Mesenteric fat pad (tissue), 1 donor: ENCODE data around the gene NXPH3. TPM values are rescaled to one million over a fixed set of nuclear protein-coding genes. Genes with fewer than 3 reads are reported as not detected.
"Not testable (repeated sequence)": the region's sequence is repeated elsewhere in the genome, so short reads cannot be mapped to it uniquely, and the experiment has no call there.

Experiments used
- DNase-seq: peaks from one replicate; pipeline ENCODE4 v3.0.0-alpha.2; 2020; ENCODE audit warnings: low spot score
- total RNA-seq: library from RNA; stranded (reverse); fragmentation: NEBNext Ultra II Directional; extraction: Animal tissue kit (Norgen Biotek cat#: 25700); gene quantifications from one replicate; pipeline ENCODE4 v1.2.1, GENCODE V29; 2021
- donor health status: DM: yes; HTN: yes; CAD: no.

Gene NXPH3
- total RNA-seq, 1 donor from 2014 or later: 3.8 TPM

GRCh38 chr17:49553676-49554335, 21.9 kb upstream of the NXPH3 start:
- DNase-seq: peak; percentile 24

DNA sequence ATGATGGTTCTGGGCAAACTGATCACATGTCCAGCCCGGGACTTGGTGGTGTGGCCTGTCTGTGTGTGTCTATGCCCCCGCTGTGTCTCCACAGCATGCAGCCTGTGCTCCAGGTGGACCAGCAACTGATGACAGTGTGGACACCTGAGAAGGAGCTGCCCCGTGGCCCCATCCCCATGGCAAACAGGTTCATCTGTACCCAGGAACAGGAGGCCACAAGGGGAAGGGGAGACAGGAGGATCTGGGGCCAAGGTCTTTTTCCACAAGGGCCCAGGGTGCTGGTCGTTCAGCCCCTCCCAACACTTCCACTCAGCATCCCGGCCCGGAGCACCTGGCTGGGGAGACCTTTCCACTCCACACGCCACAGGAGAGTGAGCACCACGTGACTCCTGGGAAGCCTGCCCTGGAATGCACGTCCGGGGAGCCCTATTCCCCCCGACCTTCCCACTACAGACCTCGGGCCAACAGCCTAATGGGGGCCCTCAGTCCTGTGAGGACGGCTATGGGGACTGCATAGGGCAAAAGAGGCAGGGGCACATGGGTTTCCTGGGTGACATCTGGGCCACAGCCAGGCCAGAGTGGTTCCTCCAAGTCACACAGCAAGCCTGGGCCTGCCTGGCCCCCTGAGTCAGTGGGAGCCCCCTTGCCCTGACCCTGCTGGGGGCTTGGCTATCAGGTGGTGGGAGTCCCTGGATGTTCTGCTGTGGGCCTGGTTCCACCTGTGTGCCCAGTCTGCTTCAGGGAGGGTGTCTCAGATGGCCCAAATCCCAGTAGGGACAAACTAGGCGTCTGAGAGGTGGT, 20.8 kb upstream of the NXPH3 start:
- peak; percentile 84 for DNase-seq

DNA sequence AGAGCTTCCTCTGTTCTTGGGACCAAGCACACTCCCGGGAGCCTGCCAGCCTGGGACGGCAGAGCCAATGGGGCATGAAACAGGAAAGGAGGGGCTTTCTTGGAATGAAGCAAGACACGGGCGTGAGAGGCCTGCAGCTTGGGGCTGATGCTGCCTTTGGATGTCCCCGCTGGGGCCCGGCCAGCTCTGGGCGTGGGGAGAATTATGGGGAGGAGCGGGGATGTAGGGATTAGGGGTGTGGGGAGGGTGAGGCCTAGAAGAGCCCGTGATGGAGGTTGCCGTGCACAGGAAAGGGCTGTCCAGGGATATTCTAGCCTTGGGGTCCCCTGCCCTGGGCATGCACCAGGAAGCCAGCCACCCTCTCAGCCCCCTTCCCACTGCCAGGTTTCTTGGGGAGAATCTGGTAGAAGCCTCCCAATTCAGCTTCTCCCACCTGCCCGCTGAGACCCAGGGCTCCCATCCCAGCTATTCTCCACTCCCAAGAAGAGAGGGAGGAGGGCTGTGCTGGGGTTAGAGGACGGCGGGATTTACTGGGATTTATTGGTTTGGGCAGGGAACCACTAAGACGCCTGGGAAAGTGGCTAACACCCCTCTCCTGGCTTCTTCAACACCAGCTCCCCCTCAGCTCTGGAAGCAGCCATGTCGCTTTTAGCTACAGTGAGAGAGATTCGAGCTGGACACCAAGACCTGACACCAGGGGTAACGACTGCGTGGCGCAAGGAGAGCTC, 20.0 kb upstream of the NXPH3 start:
- peak; percentile 78 for DNase-seq

DNA sequence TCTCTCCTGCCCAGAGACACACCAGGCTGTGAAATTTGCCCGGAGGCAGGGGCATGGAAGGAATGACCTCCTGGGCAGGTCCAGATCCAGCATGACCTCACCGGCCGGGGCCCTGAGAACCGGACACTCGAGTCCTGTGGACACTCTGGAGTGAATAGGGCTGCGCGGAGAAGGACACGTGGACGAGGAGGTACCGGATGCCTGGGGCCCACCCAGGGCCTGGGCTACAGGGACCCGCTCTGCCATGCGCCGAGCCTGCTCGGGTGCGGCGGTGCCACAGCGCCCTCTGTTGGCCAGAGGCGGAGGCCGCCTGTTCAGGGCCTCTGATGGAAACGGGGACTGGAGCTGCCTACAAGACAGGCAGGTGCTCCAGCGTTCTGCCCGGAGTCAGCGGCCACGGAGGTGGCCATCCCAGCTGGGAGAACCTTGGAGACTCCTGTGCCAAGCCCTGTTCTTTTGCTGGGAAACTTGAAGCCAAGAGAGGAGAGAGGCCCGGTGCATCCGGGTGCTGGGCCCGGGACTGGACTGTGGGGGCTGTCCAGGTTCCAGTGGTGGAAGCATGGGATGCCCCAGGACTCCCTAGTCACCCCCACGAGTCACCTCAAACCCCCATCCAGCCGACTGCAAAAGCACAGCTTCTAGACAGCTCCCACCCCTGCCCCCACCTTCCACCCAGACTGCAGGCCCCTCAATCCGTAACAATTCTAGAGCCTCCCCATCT, 19.3 kb upstream of the NXPH3 start:
- peak; percentile 92 for DNase-seq

DNA sequence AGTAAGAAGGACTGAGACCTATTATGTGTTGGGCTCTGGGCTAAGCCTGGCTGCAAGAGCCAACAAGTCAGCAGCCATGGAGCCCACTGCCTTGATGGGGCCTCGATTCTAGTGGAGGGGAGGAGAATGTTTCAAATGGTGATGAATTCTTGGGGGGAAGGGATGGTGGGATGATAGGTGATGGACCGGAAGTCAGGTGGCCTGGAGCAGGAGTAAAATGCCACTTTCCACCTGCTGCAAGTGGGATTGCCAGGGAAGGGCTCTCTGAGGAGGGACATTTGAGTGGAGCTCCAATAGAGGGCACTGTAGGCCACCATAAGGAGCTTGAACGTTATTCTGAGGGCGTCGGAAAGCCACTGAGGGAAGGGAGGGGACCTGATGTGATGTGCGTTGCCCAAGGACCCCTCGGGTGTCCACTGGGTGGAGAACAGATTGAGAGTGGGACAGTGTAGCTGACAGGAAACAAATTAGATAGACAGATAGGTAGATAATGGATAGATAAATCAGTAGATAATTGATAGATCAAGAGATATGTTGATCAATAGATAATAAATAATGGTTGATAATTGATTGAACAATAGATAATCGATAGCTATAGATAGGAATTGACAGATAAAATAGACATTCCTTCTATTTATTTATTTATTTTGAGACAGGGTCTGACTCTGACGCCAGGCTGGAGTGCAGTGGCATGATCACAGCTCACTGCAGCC, 18.2 kb upstream of the NXPH3 start:
- peak; percentile 43 for DNase-seq

- DNase-seq: no peak
Measured at GRCh38 chr17:49564638-49565037, 11.0 kb upstream of the NXPH3 start.

DNA sequence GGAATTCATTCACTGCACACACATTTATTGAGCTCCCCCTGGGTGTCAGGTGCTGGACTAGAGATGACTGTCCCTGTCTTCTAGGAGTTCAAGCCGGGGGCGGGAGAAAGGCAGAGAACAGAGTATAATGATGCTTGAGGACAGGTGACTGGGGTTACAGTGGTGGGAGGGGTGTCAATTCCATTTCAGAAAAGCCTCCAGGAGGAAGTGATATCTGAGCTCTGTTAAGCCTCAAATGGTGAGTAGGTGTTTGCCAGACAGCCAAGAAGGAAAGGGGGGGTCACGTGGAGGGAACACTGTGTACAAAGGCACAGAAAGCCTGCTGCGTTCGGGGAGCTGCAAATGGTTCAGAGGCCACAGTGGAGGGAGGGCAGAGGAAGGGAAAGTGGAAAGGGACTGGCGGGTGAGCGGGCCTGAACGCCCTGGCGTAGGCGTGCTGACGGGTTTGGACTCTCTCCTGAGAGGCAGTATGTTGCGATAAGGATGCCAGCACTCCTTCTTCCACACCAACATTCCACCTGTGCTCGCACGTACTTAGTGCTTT, 9.7 kb upstream of the NXPH3 start:
- no peak for DNase-seq

GRCh38 chr17:49566668-49567071, 9.0 kb upstream of the NXPH3 start:
- DNase-seq: no peak

DNA sequence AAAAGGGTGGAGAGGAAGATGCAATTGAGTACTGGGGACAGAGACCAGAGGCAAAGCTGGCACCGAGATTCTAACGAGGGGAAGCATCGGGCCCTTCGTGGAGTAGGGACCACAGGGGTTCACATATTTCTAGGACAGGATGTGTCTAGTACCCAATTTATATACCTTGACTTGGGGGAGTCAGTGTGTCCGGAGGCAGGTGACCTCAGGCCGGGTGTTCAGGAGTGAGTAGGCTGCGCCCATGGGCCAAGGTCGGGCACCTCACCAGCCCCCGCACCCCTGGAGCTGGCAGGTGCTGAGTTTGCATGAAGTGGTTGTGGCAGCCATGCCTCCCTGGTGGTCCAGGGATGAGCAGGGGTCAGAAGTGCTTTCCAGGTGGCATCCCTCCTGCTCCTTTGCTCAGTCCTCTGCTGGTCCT, 8.6 kb upstream of the NXPH3 start:
- no peak for DNase-seq

DNA sequence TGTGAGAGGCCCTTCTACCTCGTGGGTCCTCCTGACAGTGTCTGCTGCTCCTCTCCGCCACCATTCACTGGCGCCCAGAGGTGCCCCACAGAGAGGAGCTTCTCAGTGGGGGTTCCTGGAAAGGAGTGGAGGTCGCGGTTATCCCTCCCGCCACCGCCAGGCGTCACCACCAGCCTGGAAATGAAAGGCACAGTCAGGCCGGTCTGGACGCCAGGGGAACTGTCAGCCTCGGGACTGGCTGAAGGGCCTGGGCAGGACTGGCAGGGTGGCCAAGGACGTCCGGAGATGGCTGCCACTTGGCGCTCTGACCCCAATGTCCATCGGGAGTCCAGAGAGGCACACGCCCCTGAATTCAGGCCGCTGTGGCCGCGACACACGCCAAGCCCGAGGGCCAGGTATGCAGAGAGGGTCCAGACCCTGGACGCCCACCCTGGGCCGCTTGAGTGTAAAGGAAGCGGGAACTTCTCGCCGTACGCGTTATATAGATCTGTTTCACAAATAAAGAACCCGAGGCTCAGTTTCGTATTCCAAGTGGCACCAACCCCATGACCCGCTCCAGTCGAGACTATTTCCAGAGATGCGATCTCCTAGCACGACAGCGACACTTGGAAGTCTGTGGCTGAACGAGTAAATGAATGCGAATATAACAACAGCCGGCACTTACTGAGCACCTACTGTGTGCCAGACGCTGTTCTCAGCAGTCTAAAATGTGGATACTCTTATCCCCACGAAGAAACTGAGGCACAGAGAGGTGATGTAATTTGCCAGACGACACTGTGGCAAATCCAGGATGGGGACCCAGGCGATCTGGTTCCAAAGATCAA, 7.6 kb upstream of the NXPH3 start:
- peak; percentile 95 for DNase-seq

DNA sequence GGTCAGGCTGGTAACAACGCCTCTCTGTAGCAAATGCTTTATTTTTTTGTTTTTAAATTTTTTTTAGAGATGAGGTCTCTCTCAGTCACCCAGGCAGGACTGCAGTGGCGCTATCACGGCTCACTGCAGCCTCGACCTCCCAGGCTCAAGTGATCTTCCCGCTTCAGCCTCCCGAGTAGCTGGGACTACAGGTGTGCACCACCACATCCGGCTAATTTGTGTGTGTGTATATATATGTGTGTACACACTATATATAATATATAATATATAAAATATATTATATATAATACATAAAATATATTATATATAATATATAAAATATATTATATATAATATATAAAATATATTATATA, 7.0 kb upstream of the NXPH3 start:
- DNase-seq: not testable (repeated sequence)

GRCh38 chr17:49570540-49571242, 5.0 kb upstream of the NXPH3 start:
- no peak for DNase-seq

DNA sequence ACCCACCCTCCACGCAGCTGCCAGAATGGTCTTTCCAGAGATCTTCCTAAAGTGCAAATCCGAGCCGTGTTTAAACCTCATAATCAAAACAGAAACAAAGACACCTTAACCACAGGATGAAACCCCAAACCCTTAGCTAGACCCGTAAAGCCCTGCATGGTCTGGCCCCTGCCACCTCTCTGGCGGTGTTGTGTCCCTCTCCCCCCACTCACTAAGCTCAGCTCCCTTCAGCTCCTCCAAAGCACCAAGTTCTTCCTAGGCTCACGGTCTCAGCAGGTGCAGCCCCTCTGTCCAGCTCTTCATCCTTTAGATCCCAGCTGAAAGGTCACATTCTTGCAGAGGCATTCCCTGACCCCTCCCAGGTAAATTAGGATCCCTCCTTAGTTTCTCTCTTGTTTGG, 4.4 kb upstream of the NXPH3 start:
- no peak for DNase-seq

GRCh38 chr17:49571764-49572163, 3.9 kb upstream of the NXPH3 start:
- DNase-seq: no peak

DNA sequence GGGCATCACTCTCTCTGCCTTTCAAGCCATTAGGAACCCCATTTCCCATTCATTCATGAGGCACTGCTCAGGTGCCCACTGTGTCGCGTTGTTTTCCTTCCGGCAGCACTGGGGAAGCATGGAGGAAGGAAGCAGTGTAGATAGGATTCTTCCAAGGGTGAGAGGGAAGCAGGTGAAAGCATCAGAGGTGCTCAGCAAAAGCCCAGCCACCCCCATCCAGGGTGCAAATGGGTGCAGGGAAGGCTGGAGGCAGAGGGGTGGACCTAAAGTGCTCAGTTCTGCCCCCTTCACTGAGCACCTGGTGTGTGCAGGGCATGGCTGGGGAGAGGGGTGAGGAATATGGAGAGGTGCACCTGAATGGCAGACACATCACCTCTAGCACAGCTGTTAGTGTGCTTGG, 3.4 kb upstream of the NXPH3 start:
- no peak for DNase-seq

DNA sequence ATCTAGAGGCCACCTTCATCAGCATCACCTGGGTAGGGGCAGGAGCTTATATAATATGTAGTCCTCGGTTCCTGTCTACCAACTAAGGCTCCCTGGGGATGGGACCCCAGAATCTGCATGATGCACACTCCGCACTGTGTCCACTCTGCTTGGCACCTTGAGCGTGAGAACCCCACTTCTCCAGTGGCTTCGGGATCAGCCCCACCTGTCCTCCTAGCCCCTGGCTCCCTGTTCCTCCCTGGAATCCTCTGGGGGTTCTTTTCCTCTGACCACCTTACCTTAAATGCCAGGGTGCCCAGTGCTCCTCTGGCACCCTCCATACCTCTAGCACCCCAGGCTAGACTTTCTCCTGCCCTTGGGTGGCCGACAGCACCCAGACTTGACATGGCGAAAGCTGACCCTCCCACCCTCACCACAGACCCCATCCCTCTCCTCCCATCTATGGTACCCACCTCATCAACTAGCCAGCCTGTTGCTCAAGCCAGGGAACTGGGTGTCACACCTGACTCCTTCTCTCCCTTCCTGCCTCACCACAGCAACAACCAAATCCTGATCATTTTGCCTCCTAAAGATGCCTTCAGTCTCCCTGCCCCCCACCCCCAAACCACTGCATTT, 2.8 kb upstream of the NXPH3 start:
- DNase-seq: no peak

DNA sequence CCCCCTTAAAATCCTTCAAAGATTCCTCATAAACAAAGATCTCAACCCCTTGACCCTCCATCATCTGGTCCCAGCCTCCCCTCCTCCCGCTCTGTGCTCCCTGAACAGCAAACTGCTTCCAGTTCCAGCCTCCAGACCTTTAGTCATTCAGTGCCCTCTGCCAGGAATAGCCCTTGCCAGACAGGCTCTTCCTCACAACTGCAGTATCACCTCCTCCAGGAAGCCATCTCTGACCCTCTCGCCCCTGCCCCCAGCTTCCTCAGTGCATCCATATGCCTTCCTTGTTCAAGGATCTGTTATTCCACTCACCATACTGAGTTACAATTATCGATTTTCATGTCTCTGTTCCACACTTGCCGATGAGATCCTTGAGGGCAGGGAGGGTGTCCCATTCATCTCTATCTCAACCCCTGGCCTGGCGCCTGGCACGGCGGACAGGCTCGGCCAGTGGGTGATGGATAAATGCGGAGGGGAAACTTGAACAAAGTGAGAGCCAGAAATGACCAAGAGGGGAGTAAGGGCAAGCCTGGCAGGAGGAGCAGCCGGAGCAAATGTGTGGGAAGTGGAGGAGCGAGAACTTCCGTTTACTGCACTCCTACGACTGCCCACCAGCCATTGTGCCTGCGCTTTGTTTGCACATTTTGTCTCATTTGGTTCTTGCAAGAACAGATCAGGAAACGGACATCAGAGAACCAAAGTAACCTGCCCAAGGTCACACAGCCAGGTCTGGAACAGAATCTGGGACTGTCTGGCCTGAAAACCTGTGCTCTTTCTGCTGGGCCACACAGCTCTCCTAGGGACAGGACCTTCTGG, 2.0 kb upstream of the NXPH3 start:
- DNase-seq: no peak

DNA sequence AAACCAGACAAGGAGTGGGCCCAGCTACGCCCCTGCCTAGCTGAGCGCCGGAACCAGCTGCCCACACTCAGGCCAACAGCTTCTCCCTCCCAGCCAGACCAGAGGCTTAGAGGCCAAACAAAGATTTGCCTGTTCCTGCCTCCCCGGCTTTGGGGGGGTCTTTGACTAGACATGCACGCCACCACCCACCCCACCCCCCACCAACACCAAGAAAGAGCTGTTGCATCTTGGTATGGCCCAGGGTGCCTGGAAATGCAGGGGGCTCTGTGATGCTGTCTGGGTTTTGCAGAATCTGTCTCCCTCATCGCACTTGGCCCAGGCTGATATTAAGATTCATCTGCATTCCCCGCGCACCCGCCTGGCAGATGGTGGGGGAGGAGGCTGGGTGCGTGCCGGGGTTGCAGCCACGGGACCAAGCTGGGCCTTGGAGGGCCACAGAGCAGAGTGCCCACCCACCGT, 1.3 kb upstream of the NXPH3 start:
- DNase-seq: no peak
